ENCODE data around the gene CD70.

CD70 gene

DNA sequence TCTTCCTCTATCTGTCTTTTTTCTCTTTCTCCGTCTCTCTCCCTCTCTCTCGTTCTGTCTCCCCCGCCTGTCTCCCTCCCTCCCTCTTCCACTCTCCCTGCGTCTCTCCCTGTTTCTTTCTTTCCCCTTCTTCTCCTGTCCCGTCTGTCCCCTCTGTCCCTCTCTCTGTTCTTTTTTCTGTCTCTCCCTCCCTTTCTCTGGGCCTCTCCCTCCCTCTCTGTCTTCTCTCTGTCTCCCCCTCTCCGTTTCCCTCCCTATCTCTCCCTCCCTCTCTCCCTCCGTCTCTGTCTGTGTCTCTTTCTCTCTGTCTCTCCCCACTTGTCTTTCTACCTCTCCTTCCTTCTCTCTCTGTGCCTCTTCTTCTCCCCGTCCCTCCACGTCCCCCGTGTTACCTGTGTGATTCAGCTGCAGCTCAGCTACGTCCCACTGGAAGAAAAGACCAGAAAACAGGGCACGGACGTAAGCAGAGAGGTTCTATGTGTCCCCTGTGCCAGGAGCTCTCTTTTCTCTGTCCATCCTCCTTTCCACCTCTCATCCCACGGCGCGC lies 1.2 kb downstream of the CD70 start:
- no peak overlapping the region for H2BK12ac ChIP-seq (ENCODE audit: low read length)
- no peak overlapping the region for H2BK15ac ChIP-seq (ENCODE audit: low read length)
- no peak overlapping the region for H2BK120ac ChIP-seq (ENCODE audit: low read depth, low read length)
- peaks cover 0 to 3% of the 10 kb centered on the region in 2 donors for H3K9me3 ChIP-seq (replicated peaks in 1 of 2; ENCODE audit: control insufficient read depth in 2 of 2, insufficient read depth in 1 of 2, low read depth in 1 of 2, low read length in 2 of 2)
- H3K18ac ChIP-seq (ENCODE audit: low read length): peak overlapping the region; percentile 52
- no peak overlapping the region for H2BK5ac ChIP-seq (ENCODE audit: low read length)
- H3K36me3 ChIP-seq (replicated peaks in 1 of 2; ENCODE audit: control insufficient read depth in 2 of 2, insufficient read depth in 2 of 2, low read length in 2 of 2): no peaks in the 10 kb centered on the region
- no peak overlapping the region for H2AK5ac ChIP-seq (ENCODE audit: low read depth, low read length)
- H3K23ac ChIP-seq (ENCODE audit: low read depth, low read length, poor library complexity): no peak overlapping the region
- no peak for DNase-seq (ENCODE audit: low spot score)
- no peak overlapping the region for H4K8ac ChIP-seq (ENCODE audit: low read depth, low read length)
- H3K27me3 ChIP-seq (ENCODE audit: control insufficient read depth in 3 of 3, insufficient read depth in 3 of 3, low read depth in 1 of 3, low read length in 3 of 3): peaks cover 29 to 77% (median 58%) of the 10 kb centered on the region in 3 experiments
- H3K79me1 ChIP-seq (ENCODE audit: low read depth, low read length): no peaks in the 10 kb centered on the region
- H3K4me1 ChIP-seq (ENCODE audit: control insufficient read depth in 2 of 2, insufficient read depth in 1 of 2, low read depth in 1 of 2, low read length in 2 of 2): peaks cover 2 to 15% of the 10 kb centered on the region in 2 donors
- peak overlapping the region; percentile 80 for H2AFZ ChIP-seq (ENCODE audit: low read length)
- H3K14ac ChIP-seq (ENCODE audit: low read length): no peak overlapping the region
- H3K9ac ChIP-seq (ENCODE audit: low read depth, low read length, poor library complexity): no peak overlapping the region
- H3K4ac ChIP-seq (ENCODE audit: low read length): no peak overlapping the region
- no CpG with 5 or more reads among the region's 16 CpGs for WGBS, 2 donors (ENCODE audit: extremely low coverage in 2 of 2, insufficient read length in 2 of 2, insufficient replicate concordance in 1 of 2)
- H3K4me2 ChIP-seq (ENCODE audit: insufficient read depth, low read length, poor library complexity, severe bottlenecking): no peak overlapping the region
- peak overlapping the region in 1 of 2 donors; percentile 19 for H3K4me3 ChIP-seq (ENCODE audit: low read length in 2 of 2)
- no peak overlapping the region for H3K27ac ChIP-seq (replicated peaks; ENCODE audit: low read length)
- H4K91ac ChIP-seq (ENCODE audit: low read depth, low read length, poor library complexity): no peak overlapping the region

DNA sequence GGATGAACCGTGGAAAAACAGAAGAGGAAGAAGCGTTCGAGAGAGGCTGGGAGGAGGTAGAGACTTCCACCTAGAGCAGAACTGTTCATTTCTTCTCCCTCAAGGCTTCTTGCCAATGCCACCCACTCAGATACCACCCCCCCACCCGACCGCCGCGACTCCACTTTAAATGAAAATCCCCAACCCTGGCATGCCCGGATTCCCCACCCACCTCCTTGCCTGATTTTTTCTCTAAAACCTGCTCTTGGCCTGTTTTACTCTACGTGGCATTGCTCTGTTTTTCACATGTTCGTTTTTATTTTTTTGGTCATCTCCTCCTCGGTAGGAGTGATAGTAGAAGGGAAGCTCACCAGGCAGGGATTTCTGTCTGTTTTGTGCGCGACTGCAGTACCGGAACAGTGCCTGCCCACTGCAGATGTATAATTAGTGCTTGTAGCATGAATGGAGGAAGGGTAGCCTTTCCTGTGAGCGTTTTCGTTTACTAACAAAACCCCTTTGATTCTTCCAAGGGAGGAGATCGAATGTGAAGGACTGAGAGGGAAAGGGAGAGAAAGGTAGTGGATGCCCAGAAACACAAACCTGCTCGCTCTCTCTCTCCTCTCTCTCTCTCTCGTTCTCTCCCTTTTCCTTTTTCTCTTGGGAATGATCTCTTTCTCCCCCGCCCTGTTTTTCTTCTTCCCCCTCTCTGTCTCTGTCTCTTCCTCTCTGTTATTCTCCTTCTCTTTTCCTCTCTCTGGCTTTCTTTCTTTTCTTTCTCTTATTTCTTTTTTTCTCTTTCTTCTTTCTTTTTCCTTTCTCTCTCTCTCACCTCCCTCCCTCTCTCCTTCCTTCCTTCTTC lies 2.2 kb downstream of the CD70 start:
- H4K91ac ChIP-seq (ENCODE audit: low read depth, low read length, poor library complexity): no peak overlapping the region
- no peak overlapping the region for H3K9ac ChIP-seq (ENCODE audit: low read depth, low read length, poor library complexity)
- DNase-seq (ENCODE audit: low spot score): no peak
- H3K27me3 ChIP-seq (ENCODE audit: control insufficient read depth in 3 of 3, insufficient read depth in 3 of 3, low read depth in 1 of 3, low read length in 3 of 3): peaks cover 29 to 71% (median 57%) of the 10 kb centered on the region in 3 experiments
- no peak overlapping the region for H2BK12ac ChIP-seq (ENCODE audit: low read length)
- H3K4me3 ChIP-seq (ENCODE audit: low read length in 2 of 2): no peak overlapping the region
- H4K8ac ChIP-seq (ENCODE audit: low read depth, low read length): no peak overlapping the region
- no peak overlapping the region for H3K18ac ChIP-seq (ENCODE audit: low read length)
- no peak overlapping the region for H2BK5ac ChIP-seq (ENCODE audit: low read length)
- no peak overlapping the region for H2BK15ac ChIP-seq (ENCODE audit: low read length)
- no peak overlapping the region for H3K27ac ChIP-seq (replicated peaks; ENCODE audit: low read length)
- H3K4me1 ChIP-seq (ENCODE audit: control insufficient read depth in 2 of 2, insufficient read depth in 1 of 2, low read depth in 1 of 2, low read length in 2 of 2): peaks cover 2 to 15% of the 10 kb centered on the region in 2 donors
- WGBS, 2 donors (ENCODE audit: extremely low coverage in 2 of 2, insufficient read length in 2 of 2, insufficient replicate concordance in 1 of 2): no CpG with 5 or more reads among the region's 20 CpGs
- peaks cover 0 to 3% of the 10 kb centered on the region in 2 donors for H3K9me3 ChIP-seq (replicated peaks in 1 of 2; ENCODE audit: control insufficient read depth in 2 of 2, insufficient read depth in 1 of 2, low read depth in 1 of 2, low read length in 2 of 2)
- H3K4me2 ChIP-seq (ENCODE audit: insufficient read depth, low read length, poor library complexity, severe bottlenecking): no peak overlapping the region
- H2AK5ac ChIP-seq (ENCODE audit: low read depth, low read length): no peak overlapping the region
- no peak overlapping the region for H3K23ac ChIP-seq (ENCODE audit: low read depth, low read length, poor library complexity)
- no peak overlapping the region for H3K4ac ChIP-seq (ENCODE audit: low read length)
- H3K79me1 ChIP-seq (ENCODE audit: low read depth, low read length): no peaks in the 10 kb centered on the region
- H3K36me3 ChIP-seq (replicated peaks in 1 of 2; ENCODE audit: control insufficient read depth in 2 of 2, insufficient read depth in 2 of 2, low read length in 2 of 2): no peaks in the 10 kb centered on the region
- no peak overlapping the region for H2AFZ ChIP-seq (ENCODE audit: low read length)
- no peak overlapping the region for H3K14ac ChIP-seq (ENCODE audit: low read length)
- H2BK120ac ChIP-seq (ENCODE audit: low read depth, low read length): no peak overlapping the region

DNA sequence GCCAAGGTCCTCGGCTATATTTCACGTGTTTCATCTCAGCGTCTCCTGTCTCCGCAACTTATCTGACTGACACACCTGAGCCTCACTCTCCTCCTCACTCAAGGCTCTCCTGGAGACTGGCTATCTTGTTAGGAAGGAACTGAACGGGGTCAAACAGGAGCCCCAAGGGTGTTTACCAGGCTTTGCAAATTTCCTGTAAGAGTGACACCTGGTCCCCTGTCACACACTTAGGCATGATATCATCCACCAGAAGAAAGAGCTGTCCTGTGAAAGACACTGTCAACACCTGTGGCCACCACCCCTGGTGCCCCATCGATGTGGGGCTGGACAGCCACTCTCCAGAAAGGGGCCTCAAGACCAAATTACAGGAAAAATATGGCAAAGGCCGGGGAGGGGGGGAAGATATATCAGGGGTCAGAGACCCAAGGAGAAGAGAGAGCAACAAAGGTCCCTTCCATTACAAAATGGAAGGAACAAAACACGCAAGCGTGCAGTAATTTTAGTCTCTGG lies 2.9 kb downstream of the CD70 start:
- H3K36me3 ChIP-seq (replicated peaks in 1 of 2; ENCODE audit: control insufficient read depth in 2 of 2, insufficient read depth in 2 of 2, low read length in 2 of 2): no peaks in the 10 kb centered on the region
- H2BK12ac ChIP-seq (ENCODE audit: low read length): no peak overlapping the region
- H2BK5ac ChIP-seq (ENCODE audit: low read length): no peak overlapping the region
- no peak overlapping the region for H2BK120ac ChIP-seq (ENCODE audit: low read depth, low read length)
- no peak overlapping the region for H3K9ac ChIP-seq (ENCODE audit: low read depth, low read length, poor library complexity)
- peaks cover 2 to 15% of the 10 kb centered on the region in 2 donors for H3K4me1 ChIP-seq (ENCODE audit: control insufficient read depth in 2 of 2, insufficient read depth in 1 of 2, low read depth in 1 of 2, low read length in 2 of 2)
- H2AK5ac ChIP-seq (ENCODE audit: low read depth, low read length): no peak overlapping the region
- WGBS, 2 donors (ENCODE audit: extremely low coverage in 2 of 2, insufficient read length in 2 of 2, insufficient replicate concordance in 1 of 2): no CpG with 5 or more reads among the region's 9 CpGs
- peaks cover 0 to 3% of the 10 kb centered on the region in 2 donors for H3K9me3 ChIP-seq (replicated peaks in 1 of 2; ENCODE audit: control insufficient read depth in 2 of 2, insufficient read depth in 1 of 2, low read depth in 1 of 2, low read length in 2 of 2)
- no peak overlapping the region for H2AFZ ChIP-seq (ENCODE audit: low read length)
- H4K91ac ChIP-seq (ENCODE audit: low read depth, low read length, poor library complexity): no peak overlapping the region
- H4K8ac ChIP-seq (ENCODE audit: low read depth, low read length): no peak overlapping the region
- no peak overlapping the region for H3K14ac ChIP-seq (ENCODE audit: low read length)
- no peak overlapping the region for H3K4me2 ChIP-seq (ENCODE audit: insufficient read depth, low read length, poor library complexity, severe bottlenecking)
- H3K27ac ChIP-seq (replicated peaks; ENCODE audit: low read length): no peak overlapping the region
- no peak overlapping the region for H3K4ac ChIP-seq (ENCODE audit: low read length)
- H3K27me3 ChIP-seq (ENCODE audit: control insufficient read depth in 3 of 3, insufficient read depth in 3 of 3, low read depth in 1 of 3, low read length in 3 of 3): peaks cover 29 to 65% (median 56%) of the 10 kb centered on the region in 3 experiments
- H3K79me1 ChIP-seq (ENCODE audit: low read depth, low read length): no peaks in the 10 kb centered on the region
- no peak overlapping the region for H3K4me3 ChIP-seq (ENCODE audit: low read length in 2 of 2)
- H2BK15ac ChIP-seq (ENCODE audit: low read length): no peak overlapping the region
- H3K23ac ChIP-seq (ENCODE audit: low read depth, low read length, poor library complexity): no peak overlapping the region
- no peak overlapping the region for H3K18ac ChIP-seq (ENCODE audit: low read length)
- DNase-seq (ENCODE audit: low spot score): no peak

Measured in neuronal stem cell (in vitro differentiated cells).